ENCODE data around the gene CERS6. TPM values are rescaled to one million over a fixed set of nuclear protein-coding genes. Genes with fewer than 3 reads are reported as not detected.

Gene CERS6
- total and polyA plus RNA-seq, 2 experiments from 2014 or later: 7.4 to 35.0 TPM

DNA sequence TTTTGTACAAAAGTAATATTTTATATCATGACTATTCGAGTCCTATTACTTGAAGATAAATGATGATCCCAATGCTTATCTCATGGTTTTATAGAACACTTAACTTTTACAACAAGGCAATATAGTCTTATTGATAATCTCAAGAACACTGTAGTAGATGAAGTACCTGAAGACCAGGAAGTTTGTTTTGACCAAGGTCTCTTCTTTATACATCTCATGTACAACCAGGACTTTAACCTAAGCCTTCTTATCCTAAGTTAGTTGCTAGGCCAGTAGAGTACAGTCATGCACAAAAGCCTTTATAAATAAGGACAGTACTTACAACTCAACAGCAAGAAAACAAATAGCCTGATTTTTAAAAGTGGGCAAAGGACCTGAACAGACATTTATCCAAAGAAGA, 198.6 kb downstream of the CERS6 start:
- no peaks in the 10 kb centered on the region; the same call in 2 of the 3 replicates for H3K9me3 Mint-ChIP-seq
- H3K4me1 Mint-ChIP-seq: peaks cover 10% of the 10 kb centered on the region; the same call in 2 of the 3 replicates
- Histone ChIP-seq H3K9me2 (ENCODE audit: insufficient read depth) (no peaks in the 10 kb centered on the region), H3K4me1 (ENCODE audit: insufficient read depth) (peaks cover 7% of the 10 kb centered on the region), H2AFZ (no peak overlapping the region), H3K79me2 (replicated peaks; ENCODE audit: insufficient read depth) (no peaks in the 10 kb centered on the region), H3F3A (replicated peaks; ENCODE audit: low read depth) (no peaks in the 10 kb centered on the region), H3K4me2 (no peak overlapping the region), H3K36me3 (ENCODE audit: insufficient read depth) (no peaks in the 10 kb centered on the region), H4K20me1 (replicated peaks; ENCODE audit: insufficient read depth) (no peaks in the 10 kb centered on the region), H3K27ac (ENCODE audit: low read depth) (no peak overlapping the region), H3K27me3 (ENCODE audit: insufficient read depth) (no peaks in the 10 kb centered on the region), H3K4me3 (no peak overlapping the region)
- H3K27me3 Mint-ChIP-seq (ENCODE audit: insufficient read depth, low read depth, poor library complexity): no peaks in the 10 kb centered on the region
- TF ChIP-seq, protein P1, sequence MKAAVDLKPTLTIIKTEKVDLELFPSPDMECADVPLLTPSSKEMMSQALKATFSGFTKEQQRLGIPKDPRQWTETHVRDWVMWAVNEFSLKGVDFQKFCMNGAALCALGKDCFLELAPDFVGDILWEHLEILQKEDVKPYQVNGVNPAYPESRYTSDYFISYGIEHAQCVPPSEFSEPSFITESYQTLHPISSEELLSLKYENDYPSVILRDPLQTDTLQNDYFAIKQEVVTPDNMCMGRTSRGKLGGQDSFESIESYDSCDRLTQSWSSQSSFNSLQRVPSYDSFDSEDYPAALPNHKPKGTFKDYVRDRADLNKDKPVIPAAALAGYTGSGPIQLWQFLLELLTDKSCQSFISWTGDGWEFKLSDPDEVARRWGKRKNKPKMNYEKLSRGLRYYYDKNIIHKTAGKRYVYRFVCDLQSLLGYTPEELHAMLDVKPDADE (IDR thresholded peaks at IDR 0.05): no peak
- no peak overlapping the region for H3K4me3 Mint-ChIP-seq
- H3K36me3 Mint-ChIP-seq (ENCODE audit: low read depth): peaks cover 8% of the 10 kb centered on the region; the same call in 1 of the 3 replicates
- no peak for ATAC-seq
- no peak overlapping the region for H3K27ac Mint-ChIP-seq
- DNase-seq (ENCODE audit: low spot score): no peak

DNA sequence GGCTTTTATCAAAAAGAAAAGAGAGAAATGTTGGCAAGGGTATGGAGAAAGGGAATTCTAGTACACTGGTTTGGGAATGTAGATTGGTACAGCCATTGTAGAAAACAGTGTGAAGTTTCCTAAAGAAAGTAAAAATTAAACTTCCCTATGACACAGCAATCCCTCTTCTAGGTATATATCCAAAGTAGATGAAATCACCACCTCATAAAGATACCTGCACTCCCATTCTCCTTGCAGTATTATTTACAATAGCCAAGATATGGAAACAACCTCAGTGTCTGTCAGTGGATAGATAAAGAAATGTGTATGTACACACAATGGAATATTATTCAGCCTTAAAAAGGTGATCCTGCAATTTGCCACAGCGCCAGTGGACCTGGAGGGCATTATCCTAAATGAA, 199.1 kb downstream of the CERS6 start:
- Mint-ChIP-seq H3K36me3 (ENCODE audit: low read depth) (peaks cover 8% of the 10 kb centered on the region; the same call in 1 of the 3 replicates), H3K4me3 (no peak overlapping the region), H3K27me3 (ENCODE audit: insufficient read depth, low read depth, poor library complexity) (no peaks in the 10 kb centered on the region), H3K27ac (no peak overlapping the region), H3K9me3 (no peaks in the 10 kb centered on the region; the same call in 2 of the 3 replicates), H3K4me1 (peaks cover 7% of the 10 kb centered on the region)
- H3K4me3 ChIP-seq: no peak overlapping the region
- H3K36me3 ChIP-seq (ENCODE audit: insufficient read depth): no peaks in the 10 kb centered on the region
- peaks cover 8% of the 10 kb centered on the region for H3K4me1 ChIP-seq (ENCODE audit: insufficient read depth)
- H4K20me1 ChIP-seq (replicated peaks; ENCODE audit: insufficient read depth): no peaks in the 10 kb centered on the region
- H3K4me2 ChIP-seq: no peak overlapping the region
- DNase-seq (ENCODE audit: low spot score) (no peak), ATAC-seq (no peak)
- no peaks in the 10 kb centered on the region for H3K27me3 ChIP-seq (ENCODE audit: insufficient read depth)
- no peaks in the 10 kb centered on the region for H3F3A ChIP-seq (replicated peaks; ENCODE audit: low read depth)
- no peak overlapping the region for H2AFZ ChIP-seq
- H3K79me2 ChIP-seq (replicated peaks; ENCODE audit: insufficient read depth): no peaks in the 10 kb centered on the region
- no peak overlapping the region for H3K27ac ChIP-seq (ENCODE audit: low read depth)
- H3K9me2 ChIP-seq (ENCODE audit: insufficient read depth): no peaks in the 10 kb centered on the region
- TF ChIP-seq, protein P2, sequence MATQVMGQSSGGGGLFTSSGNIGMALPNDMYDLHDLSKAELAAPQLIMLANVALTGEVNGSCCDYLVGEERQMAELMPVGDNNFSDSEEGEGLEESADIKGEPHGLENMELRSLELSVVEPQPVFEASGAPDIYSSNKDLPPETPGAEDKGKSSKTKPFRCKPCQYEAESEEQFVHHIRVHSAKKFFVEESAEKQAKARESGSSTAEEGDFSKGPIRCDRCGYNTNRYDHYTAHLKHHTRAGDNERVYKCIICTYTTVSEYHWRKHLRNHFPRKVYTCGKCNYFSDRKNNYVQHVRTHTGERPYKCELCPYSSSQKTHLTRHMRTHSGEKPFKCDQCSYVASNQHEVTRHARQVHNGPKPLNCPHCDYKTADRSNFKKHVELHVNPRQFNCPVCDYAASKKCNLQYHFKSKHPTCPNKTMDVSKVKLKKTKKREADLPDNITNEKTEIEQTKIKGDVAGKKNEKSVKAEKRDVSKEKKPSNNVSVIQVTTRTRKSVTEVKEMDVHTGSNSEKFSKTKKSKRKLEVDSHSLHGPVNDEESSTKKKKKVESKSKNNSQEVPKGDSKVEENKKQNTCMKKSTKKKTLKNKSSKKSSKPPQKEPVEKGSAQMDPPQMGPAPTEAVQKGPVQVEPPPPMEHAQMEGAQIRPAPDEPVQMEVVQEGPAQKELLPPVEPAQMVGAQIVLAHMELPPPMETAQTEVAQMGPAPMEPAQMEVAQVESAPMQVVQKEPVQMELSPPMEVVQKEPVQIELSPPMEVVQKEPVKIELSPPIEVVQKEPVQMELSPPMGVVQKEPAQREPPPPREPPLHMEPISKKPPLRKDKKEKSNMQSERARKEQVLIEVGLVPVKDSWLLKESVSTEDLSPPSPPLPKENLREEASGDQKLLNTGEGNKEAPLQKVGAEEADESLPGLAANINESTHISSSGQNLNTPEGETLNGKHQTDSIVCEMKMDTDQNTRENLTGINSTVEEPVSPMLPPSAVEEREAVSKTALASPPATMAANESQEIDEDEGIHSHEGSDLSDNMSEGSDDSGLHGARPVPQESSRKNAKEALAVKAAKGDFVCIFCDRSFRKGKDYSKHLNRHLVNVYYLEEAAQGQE (IDR thresholded peaks at IDR 0.05; ENCODE audit: unreplicated experiment): no peak
- TF ChIP-seq ZNF114 (CRISPR knock-in tag; IDR thresholded peaks at IDR 0.05): no peak
- TF ChIP-seq JUNB (IDR thresholded peaks at IDR 0.05; ENCODE audit: unreplicated experiment): no peak
- no peak for TF ChIP-seq NANOG (IDR thresholded peaks at IDR 0.05; ENCODE audit: borderline replicate concordance)
- no peak for TF ChIP-seq ZNF331 (CRISPR knock-in tag; IDR thresholded peaks at IDR 0.05; ENCODE audit: low read depth)
- no peak for TF ChIP-seq POLR2AphosphoS5 (IDR thresholded peaks at IDR 0.05; ENCODE audit: low read depth)
- TF ChIP-seq, protein P3, sequence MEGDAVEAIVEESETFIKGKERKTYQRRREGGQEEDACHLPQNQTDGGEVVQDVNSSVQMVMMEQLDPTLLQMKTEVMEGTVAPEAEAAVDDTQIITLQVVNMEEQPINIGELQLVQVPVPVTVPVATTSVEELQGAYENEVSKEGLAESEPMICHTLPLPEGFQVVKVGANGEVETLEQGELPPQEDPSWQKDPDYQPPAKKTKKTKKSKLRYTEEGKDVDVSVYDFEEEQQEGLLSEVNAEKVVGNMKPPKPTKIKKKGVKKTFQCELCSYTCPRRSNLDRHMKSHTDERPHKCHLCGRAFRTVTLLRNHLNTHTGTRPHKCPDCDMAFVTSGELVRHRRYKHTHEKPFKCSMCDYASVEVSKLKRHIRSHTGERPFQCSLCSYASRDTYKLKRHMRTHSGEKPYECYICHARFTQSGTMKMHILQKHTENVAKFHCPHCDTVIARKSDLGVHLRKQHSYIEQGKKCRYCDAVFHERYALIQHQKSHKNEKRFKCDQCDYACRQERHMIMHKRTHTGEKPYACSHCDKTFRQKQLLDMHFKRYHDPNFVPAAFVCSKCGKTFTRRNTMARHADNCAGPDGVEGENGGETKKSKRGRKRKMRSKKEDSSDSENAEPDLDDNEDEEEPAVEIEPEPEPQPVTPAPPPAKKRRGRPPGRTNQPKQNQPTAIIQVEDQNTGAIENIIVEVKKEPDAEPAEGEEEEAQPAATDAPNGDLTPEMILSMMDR (conservative IDR thresholded peaks at IDR 0.05; ENCODE audit: low read depth in 2 of 2): no peak
- TF ChIP-seq EZH2 (IDR thresholded peaks at IDR 0.05; ENCODE audit: low read depth, unreplicated experiment): no peak
- no peak for TF ChIP-seq EZH2phosphoT487 (IDR thresholded peaks at IDR 0.05; ENCODE audit: unreplicated experiment)
